HepG2 (cell line): ENCODE measurements around the gene CAPG. TPM values are rescaled to one million over a fixed set of nuclear protein-coding genes. Genes with fewer than 3 reads are reported as not detected.

Source experiments
- ATF4 ChIP-seq, 2 experiments: fragments of 450-650 bp in 1 of 2; sonication (generic) in 1 of 2; formaldehyde crosslinking; IDR thresholded peaks; 2 replicates each; pipeline versions ENCODE4 v1.5.0 to v1.8.0; 2020 to 2022; ENCODE audit warnings: mild to moderate bottlenecking in 1 of 2, missing genetic modification reagents in 1 of 2
- ATF7-NPFF ChIP-seq: sonication (generic); formaldehyde crosslinking; IDR thresholded peaks from 2 replicates; pipeline ENCODE4 v1.8.1; 2023; ENCODE audit warnings: mild to moderate bottlenecking, low read depth, missing genetic modification reagents, moderate library complexity
- BCL6 ChIP-seq: IDR thresholded peaks from 2 replicates; pipeline ENCODE4 v1.6.1; 2016; ENCODE audit warnings: missing genetic modification reagents, missing compliant biosample characterization
- BORCS8-MEF2B ChIP-seq: sonication (generic); formaldehyde crosslinking; IDR thresholded peaks from 2 replicates; pipeline ENCODE4 v1.8.0; 2022; ENCODE audit warnings: mild to moderate bottlenecking, missing genetic modification reagents
- BRD4 ChIP-seq: sonication (generic); formaldehyde crosslinking; IDR thresholded peaks from 2 replicates; pipeline ENCODE4 v1.4.0; 2020; ENCODE audit warnings: missing genetic modification reagents
- CC2D1A ChIP-seq: sonication (generic); formaldehyde crosslinking; IDR thresholded peaks from 2 replicates; pipeline ENCODE4 v1.8.1; 2023; ENCODE audit warnings: mild to moderate bottlenecking, missing genetic modification reagents
- CSRNP1 ChIP-seq: sonication (generic); formaldehyde crosslinking; IDR thresholded peaks from 2 replicates; pipeline ENCODE4 v1.8.1; 2023; ENCODE audit warnings: mild to moderate bottlenecking, missing genetic modification reagents
- ELF1 ChIP-seq: sonication (generic); formaldehyde crosslinking; IDR thresholded peaks from 2 replicates; pipeline ENCODE4 v1.4.0; 2020; ENCODE audit warnings: missing genetic modification reagents
- HNRNPLL ChIP-seq: fragments of 200-400 bp; formaldehyde crosslinking; IDR thresholded peaks from 2 replicates; pipeline ENCODE4 v1.6.1; 2017; ENCODE audit warnings: mild to moderate bottlenecking, low read depth, low read length; ENCODE audit not compliant: poor library complexity, severe bottlenecking
- KLF16 ChIP-seq, 2 experiments: sonication (generic) in 1 of 2; formaldehyde crosslinking in 1 of 2; IDR thresholded peaks; 2 replicates each; pipeline versions ENCODE4 v1.6.1 to v1.8.0; 2016 to 2023; ENCODE audit warnings: missing genetic modification reagents in 2 of 2, missing compliant biosample characterization in 1 of 2
- MEF2D ChIP-seq: sonication (generic); formaldehyde crosslinking; IDR thresholded peaks from 2 replicates; pipeline ENCODE4 v1.5.1; 2020; ENCODE audit warnings: mild to moderate bottlenecking, missing genetic modification reagents
- NR0B2 ChIP-seq: sonication (generic); formaldehyde crosslinking; IDR thresholded peaks from 2 replicates; pipeline ENCODE4 v1.4.0; 2020; ENCODE audit warnings: mild to moderate bottlenecking, missing genetic modification reagents
- RERE ChIP-seq: IDR thresholded peaks from 2 replicates; pipeline ENCODE4 v1.6.1; 2016; ENCODE audit warnings: low read depth, missing genetic modification reagents, missing compliant biosample characterization
- SCMH1 ChIP-seq: sonication (generic); formaldehyde crosslinking; IDR thresholded peaks from 2 replicates; pipeline ENCODE4 v1.9.0; 2021; ENCODE audit warnings: missing genetic modification reagents, mild to moderate bottlenecking, borderline replicate concordance
- SIX4 ChIP-seq: sonication (generic); formaldehyde crosslinking; IDR thresholded peaks from 2 replicates; pipeline ENCODE4 v1.4.0; 2020; ENCODE audit warnings: missing genetic modification reagents
- XBP1 ChIP-seq: sonication (generic); formaldehyde crosslinking; IDR thresholded peaks from 2 replicates; pipeline ENCODE4 v1.5.0; 2020; ENCODE audit warnings: missing genetic modification reagents
- ZBTB7B ChIP-seq: sonication (generic); formaldehyde crosslinking; IDR thresholded peaks from 2 replicates; pipeline ENCODE4 v1.4.0; 2020; ENCODE audit warnings: missing genetic modification reagents
- ZFAT ChIP-seq: sonication (generic); formaldehyde crosslinking; conservative IDR thresholded peaks from 2 replicates; pipeline ENCODE4 v1.8.1; 2023; ENCODE audit warnings: missing genetic modification reagents, inconsistent platforms
- ZFP36 ChIP-seq: fragments of 150-350 bp; IDR thresholded peaks from 2 replicates; pipeline ENCODE4 v1.6.1; 2018; ENCODE audit warnings: borderline replicate concordance, low read length, low read depth; ENCODE audit not compliant: partially characterized antibody
- ZFP82 ChIP-seq: sonication (generic); formaldehyde crosslinking; IDR thresholded peaks from 2 replicates; pipeline ENCODE4 v1.5.1; 2020; ENCODE audit warnings: mild to moderate bottlenecking, missing genetic modification reagents, borderline replicate concordance
- ZNF10 ChIP-seq: sonication (generic); formaldehyde crosslinking; IDR thresholded peaks from 2 replicates; pipeline ENCODE4 v1.4.0; 2020; ENCODE audit warnings: mild to moderate bottlenecking, low read depth, missing genetic modification reagents, borderline replicate concordance
- ZNF296 ChIP-seq: sonication (generic); formaldehyde crosslinking; conservative IDR thresholded peaks from 2 replicates; pipeline ENCODE4 v1.5.0; 2020; ENCODE audit warnings: mild to moderate bottlenecking, missing genetic modification reagents
- ZNF326 ChIP-seq: sonication (generic); formaldehyde crosslinking; IDR thresholded peaks from 2 replicates; pipeline ENCODE4 v1.4.0; 2020; ENCODE audit warnings: missing genetic modification reagents, borderline replicate concordance
- ZNF850 ChIP-seq: sonication (generic); formaldehyde crosslinking; conservative IDR thresholded peaks from 2 replicates; pipeline ENCODE4 v1.9.0; 2021; ENCODE audit warnings: mild to moderate bottlenecking, missing genetic modification reagents
- polyA plus RNA-seq, 8 experiments: library from polyadenylated mRNA; depleted of rRNA in 3 of 8; stranded (reverse) in 7 of 8; unstranded in 1 of 8; fragments of >200 nt; fragmentation: Illumina TruSeq in 4 of 8; extraction: Trizol in 4 of 8; gene quantifications; 2 replicates each; pipeline versions ENCODE4 v1.2.1 to v1.2.3, GENCODE V29; 2011 to 2016; ENCODE audit warnings: low read depth in 4 of 8, missing spikeins in 1 of 8, mixed read lengths in 1 of 8; ENCODE audit not compliant: insufficient read depth in 1 of 8
- total RNA-seq, 5 experiments: library from RNA; depleted of rRNA; stranded (reverse); fragments of >200 nt; fragmentation: Illumina TruSeq; extraction: Trizol; gene quantifications; 2 replicates each; pipeline ENCODE4 v1.2.3, GENCODE V29; 2016; ENCODE audit warnings: low read depth in 1 of 5

CAPG gene
- total and polyA plus RNA-seq, 2 of the 13 experiments (the other 11 are each of a cell fraction or from before 2014, with no cell fraction given) = 12.7 to 18.2 TPM

- TF ChIP-seq CSRNP1 (CRISPR knock-in tag) (no peak), ZNF296 (CRISPR knock-in tag) (no peak), ZFP82 (no peak), ATF7-NPFF (CRISPR knock-in tag) (no peak), BCL6 (no peak), ELF1 (no peak), XBP1 (CRISPR knock-in tag) (no peak), ZBTB7B (CRISPR knock-in tag) (no peak), RERE (CRISPR knock-in tag) (no peak), KLF16 (CRISPR knock-in tag; IDR thresholded peaks at IDR 0.05) (no peak), ATF4 (CRISPR knock-in tag; IDR thresholded peaks at IDR 0.05) (no peak), BORCS8-MEF2B (0 out of 2 replicates have a peak, but pooled peaks have one; percentile 1), ZNF850 (CRISPR knock-in tag) (no peak), ZFAT (CRISPR knock-in tag) (no peak), CC2D1A (no peak), ZNF10 (CRISPR knock-in tag) (no peak), ZNF326 (CRISPR knock-in tag) (no peak), NR0B2 (CRISPR knock-in tag) (no peak), ZFP36 (no peak), BRD4 (CRISPR knock-in tag) (no peak), SIX4 (CRISPR knock-in tag) (no peak), HNRNPLL (no peak), SCMH1 (CRISPR knock-in tag) (no peak), MEF2D (CRISPR knock-in tag) (no peak)
Observed at GRCh38 chr2:85355073-85355410, 55.1 kb downstream of the CAPG start (continued).
